Mesenteric fat pad (tissue), 1 donor: ENCODE measurements around the gene ARHGAP25. TPM values are rescaled to one million over a fixed set of nuclear protein-coding genes. Genes with fewer than 3 reads are reported as not detected.

Experiments used
- DNase-seq: peaks from one replicate; pipeline ENCODE4 v3.0.0-alpha.2; 2020; ENCODE audit warnings: low spot score
- total RNA-seq: library from RNA; stranded (reverse); fragmentation: NEBNext Ultra II Directional; extraction: Animal tissue kit (Norgen Biotek cat#: 25700); gene quantifications from one replicate; pipeline ENCODE4 v1.2.1, GENCODE V29; 2021
- donor health status: DM: yes; HTN: yes; CAD: no.

The ARHGAP25 gene
- total RNA-seq, 1 donor from 2014 or later, result 15.6 TPM

DNA sequence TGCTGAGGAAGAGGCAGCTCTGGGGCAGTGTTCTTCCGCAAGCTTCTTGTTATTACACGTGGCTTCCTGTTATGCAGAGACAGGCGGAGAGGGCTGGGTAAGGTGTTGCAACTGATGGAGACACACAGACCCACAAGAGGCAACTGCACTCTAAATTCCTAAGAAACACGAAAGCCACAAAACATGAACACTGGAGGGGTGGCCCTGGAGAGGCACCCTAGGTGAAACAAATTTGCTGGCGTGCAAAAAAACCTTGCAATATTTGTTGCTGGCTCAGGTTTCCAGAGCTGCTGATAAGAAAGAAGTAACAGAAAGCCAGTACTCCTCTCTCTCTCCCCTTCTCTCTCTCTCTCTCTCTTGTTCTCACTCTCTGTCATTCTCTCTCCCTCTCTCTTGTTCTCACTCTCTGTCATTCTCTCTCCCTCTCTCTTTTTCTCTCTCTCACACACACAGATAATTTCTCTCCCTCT is 31.8 kb downstream of the ARHGAP25 start:
- no peak for DNase-seq

DNA sequence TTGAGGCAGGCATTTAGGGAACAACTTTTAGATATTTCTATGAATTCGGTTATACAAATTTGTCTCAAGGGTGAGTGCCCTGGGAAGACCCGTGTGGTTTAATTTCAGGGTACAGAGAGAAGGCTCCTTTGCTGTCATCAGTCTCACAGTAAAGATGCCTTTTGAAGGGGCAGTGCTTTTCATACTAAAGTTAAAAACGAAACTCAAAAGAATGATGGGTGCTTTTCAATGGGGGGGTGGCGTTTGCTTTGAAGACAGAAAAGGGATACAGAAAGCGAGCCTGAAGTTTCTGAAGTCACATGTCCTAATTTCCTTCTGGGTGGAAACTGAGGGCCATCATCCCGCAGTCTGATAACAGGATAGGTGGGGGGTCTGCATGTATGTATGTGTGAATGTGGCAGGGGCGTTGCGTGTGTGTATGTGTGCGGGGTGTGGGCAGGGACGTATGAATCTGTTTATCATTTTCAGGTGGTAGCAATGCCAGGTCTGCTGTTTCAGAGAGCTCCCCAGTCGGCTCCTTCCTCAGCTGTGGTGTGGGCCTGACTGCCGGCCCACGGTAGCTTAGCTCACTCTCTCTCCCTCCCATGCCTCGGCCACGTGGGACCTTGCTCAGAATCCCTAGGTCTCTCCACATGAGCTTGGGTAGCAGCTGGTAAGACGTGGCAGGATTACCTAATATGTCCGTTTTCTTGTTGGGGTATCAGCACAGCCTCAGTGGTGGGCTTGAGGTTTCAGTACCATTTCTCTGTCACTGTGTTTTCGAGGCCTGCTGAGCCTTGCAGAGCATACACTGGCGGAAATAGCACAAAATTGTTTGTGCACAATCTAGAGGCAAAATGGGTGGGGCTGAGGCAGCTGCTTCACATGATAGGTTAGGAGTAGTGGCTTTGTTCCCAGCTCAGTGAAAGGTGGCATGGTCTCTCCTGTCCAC is 32.7 kb downstream of the ARHGAP25 start:
- no peak for DNase-seq

DNA sequence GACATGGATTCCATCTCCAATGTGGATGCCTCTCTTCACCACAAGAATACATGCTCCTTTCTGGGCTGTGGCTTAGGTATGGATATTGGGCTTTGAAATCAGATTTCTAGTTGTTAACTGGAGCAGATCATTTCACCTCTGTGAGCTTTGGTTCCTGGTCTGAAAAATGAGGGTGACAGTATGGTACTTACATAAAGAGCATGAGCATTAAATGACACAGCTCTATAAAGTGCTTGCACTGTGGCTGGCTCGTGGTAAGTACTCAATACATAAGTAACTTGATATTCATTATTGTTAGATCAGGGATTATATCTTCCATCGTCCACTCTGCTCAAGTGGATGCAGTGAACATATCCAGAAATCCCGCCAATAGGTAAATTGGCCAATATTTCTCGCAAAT is 33.4 kb downstream of the ARHGAP25 start:
- no peak for DNase-seq

DNA sequence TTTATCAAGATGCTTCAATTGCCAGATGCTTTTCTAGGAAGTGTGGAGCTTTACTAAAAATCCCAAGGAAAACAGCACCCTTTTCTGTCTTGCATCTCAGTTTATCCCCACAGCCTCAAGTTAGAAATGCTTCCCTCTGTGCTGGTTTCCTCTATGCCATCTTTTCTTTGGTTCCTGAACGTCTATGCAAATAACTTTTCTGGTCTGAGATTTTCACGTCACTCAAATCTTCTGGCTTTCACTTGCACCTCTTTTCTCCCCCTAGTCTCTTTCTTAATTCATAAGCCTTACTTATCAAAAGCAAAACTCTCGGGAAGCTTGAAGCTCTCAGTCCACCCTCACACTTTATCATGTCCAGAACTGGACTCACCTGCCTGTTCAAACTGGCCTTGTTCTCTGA is 33.9 kb downstream of the ARHGAP25 start:
- DNase-seq, result no peak

DNA sequence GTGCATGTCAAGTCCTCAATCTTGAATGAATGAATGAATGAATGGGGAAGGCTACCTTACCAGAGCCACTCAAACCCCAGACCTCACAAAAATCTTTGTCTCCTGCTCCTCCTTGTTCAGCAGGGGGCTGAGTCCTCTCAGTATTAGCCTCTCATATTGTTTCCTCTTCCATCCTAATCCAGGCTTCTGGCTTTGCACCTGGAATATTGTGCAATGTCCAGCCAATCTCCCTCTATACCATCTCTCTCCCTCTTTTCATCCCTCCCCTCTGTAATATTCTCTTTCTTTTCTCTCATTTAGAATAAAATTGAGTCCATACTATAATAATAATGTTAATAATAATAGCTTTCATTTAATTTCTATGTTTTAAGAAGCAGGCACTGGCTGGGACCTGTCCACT is 34.3 kb downstream of the ARHGAP25 start:
- no peak for DNase-seq

DNA sequence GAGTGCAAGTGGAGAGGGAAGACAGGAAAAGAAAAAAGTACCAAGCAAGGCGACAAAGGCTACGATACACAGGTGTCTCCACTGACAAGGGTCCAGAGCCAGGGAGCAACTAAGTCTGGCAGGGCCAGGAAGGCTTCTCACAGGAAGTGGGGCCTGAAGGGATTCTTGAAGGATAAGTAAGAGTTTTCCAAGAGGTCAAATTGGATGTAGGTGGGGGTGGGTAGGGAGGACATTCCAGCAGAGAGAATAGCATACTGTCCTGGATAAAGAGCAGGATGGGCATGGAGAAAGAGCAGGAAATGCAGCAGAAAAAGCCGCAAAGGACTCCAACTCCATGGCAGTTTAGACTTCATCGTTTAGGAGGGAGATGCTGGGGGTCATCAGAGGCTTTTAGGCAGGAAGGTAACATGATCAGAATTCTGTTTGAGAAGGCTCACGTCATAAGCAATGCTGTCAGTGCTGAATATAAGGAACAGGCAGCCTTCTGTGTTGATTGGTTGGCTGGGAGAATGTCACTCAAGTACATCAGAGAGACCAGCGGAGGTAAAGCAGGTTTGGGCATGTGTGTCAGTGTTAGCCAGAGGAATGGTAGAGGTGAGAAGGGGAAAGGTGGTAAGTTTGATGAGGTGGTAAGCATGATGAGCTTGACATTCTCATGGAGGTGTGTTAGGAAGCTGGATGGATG is 35.1 kb downstream of the ARHGAP25 start:
- DNase-seq, result no peak

DNA sequence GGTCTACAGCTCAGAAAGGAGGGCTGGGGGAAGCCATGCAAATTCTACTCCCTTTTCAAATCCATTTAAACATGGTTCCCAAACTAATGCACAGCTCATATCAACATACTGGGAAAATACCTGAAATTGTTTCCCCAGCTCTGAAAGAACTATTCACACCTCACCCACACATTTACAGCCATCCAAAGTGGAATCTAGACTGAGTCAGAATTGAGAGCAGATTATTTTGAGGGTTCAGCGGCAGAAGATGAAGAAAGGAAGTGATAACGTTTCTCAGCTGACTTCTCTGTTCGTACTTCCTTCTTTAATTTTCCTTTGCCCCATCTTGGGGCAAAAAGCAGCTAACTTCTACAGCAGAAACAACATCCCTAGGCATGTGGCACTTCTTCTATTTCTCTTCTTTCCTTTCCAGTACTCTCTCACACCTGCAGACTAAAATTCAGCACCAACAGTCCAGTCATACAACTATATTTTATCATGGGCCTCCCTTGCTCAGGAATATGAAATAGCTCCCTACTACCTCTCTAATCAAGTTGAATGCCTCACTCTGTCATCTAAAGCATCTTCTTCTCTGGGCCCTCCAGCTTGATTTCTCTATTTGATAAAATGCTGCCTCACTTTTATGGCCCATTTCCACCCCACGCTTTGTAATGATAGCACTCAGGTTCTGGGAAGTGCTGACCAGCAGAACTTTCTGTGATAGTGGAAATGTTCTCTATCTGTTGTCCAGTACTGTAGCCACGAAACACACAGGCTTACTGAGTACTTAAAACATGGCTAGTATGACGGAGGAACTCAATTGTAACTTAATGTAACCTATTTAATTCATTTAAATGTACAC is 35.9 kb downstream of the ARHGAP25 start:
- DNase-seq, result no peak

DNA sequence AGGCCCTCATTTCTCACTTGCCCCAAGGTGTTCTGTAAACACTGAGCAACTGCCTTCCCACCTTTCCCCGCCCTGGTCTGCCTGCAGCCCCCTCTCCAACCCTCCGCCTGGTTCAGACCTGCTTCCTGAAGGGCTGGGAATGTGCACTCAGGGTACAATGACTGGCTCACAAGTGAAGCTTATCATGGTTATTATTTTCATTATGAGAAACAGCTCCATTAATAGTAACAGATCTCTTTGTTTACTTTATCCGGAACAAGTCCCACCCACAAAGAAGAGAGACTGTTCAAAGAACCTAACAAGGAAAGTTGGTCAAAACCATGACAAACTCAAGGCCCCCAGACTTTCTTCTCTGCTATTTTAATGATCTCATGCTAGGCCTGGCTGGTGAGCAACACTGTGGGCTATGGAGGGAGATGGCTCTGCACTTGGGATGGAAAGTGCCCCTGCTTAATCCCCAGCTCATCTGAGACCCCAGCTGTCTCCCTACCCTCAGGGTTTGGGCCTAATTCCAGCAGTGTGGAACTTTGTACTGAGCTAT is 36.7 kb downstream of the ARHGAP25 start:
- DNase-seq, result no peak

DNA sequence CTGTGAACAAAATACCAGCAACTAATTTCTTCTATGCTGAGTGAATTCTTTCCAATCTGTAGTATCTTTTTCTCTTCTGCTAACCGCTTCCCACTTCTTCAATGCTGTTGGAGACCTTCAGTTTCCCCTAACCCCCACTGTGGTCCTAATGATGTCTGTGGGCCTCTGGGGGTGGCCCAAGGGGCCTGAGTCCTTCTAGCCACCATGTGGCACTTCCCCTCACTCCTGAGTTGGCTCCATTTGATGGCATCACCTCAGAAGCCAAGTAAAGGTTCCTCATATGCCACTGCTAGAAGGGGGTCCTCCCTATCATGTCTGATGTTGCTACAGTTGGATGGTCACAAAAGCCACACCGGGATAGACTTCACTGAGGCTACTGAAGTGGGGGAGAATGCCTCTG is 37.5 kb downstream of the ARHGAP25 start:
- no peak for DNase-seq

DNA sequence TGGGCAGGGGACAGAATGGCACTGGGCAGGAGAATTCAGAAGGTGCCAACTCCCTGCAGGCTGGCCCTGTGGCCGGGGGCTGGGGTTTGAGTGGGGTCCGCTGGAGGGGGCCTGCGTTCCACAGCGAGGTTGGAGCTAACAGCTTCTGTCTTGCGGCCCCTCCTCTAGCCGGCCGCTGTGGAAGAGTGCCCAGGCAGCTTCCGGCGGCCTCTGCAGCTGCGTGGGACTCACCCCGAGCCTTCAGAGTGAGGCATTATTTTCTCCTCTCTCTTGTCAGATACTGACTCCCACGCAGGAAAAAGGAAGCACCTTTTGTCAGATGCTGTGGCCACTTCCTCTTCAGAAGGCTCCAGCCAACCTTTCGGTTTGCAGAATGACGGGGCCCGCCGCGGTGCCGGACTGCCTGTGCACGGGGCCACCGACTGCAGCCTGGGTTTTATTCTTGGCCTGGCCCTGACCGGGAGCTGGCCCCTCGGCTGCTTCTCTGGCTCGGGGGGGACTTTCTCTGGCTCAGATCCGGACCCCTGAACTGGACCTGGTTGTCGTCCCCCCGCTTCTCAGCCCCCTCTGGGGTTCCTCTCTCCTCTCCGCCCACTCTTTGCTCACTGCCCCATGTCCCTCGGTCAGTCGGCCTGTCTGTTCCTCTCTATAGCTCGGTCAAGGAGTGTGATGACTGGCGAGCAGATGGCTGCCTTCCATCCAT is 40.1 kb downstream of the ARHGAP25 start:
- DNase-seq, result peak; percentile 92

DNA sequence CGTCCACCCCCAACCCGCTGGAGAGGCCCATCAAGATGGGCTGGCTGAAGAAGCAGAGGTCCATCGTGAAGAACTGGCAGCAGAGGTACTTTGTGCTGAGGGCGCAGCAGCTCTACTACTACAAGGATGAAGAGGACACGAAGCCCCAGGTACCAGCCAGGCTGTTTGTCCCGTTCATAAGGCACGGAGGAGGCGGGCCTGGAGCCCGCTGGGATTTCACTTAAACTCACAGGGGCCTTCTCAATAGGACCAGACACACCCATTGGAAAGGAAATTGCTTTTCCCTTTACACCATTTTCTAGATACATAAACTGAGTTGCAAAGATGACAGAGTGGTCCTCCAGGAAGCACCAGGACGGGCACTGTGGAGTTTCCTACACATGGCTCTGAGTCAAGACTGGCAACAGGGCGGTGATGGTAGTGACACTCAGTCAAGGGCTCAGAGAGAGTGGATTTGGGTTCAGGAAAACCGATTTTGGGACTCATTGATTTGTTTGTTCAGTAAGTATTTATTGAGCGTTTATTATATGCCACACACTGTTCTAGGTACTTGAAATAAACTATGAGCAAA is 40.7 kb downstream of the ARHGAP25 start:
- no peak for DNase-seq

DNA sequence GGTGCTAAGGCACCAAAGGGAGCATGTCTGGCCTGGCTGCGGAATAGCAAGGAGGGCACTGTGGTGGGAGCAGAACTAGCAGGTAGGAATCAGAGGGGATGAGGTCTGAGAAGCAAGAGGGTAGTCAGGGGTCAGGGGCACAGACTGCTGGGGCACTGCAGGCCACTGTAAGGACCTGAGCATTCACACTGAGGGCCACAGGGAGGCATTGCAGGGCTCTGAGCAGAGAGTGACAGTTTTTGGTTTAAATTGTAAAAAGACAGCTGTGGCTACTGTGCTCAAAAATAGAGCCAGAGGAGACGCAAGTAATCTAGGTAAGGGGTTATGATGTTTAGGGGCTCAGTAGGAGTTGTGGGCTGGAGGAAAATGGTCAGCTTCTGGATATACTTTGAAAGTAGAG is 41.5 kb downstream of the ARHGAP25 start:
- no peak for DNase-seq

DNA sequence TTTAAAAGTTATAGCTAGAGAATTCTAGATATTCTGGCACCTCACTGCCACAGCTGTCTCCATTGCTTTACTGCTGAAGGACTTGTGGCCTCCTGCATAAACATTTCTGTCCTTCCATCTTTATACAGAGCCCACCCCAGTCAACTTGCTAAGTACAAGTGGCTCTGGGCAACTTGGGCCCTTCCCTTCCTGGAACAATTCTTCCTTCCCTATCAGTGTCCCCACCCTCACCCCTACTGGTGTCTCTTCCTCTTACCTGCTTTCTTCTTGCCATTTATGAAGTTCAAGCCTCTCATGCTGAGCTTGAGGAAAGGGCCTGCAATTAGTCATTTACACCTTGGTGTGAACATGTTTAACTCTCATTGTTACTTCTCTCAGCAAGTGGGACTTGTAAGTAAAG is 45.0 kb downstream of the ARHGAP25 start:
- no peak for DNase-seq

DNA sequence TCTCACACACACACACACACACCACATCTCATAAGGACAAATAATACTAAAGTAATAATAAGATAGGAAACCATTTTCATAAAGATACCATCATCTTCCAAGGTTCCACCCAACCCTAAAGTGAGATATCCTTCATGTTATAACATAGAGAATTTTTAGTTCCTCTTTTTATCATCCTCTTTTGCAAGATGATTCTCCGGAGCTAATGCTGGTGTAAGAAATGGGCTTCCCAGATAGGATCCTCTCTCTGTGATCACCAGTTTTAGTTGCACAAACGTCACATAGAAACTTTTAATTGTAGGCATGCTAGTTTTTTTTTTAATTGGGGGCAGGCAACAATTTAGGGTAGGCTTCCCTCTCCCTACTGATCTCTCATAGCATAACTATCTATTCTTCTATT is 49.6 kb downstream of the ARHGAP25 start:
- DNase-seq, result no peak

DNA sequence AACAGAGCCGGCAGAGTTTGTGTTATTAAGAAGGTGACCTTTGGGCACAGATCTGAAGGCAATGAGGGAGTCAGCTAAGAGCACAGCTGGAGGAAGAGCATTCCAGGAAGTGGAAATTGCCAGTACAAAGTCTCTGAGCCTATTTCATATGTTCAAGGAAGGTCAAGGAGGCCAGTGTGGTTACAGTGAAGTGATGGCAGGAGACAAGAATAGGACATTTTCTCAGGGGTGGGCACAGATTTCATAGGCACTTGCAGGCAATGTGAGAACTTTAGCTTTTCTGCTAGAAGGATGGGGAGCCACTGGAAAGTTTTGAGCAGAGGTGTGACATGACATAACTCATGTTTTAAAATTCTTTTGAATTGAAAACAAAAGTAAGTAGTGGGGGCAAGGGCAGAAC is 50.3 kb downstream of the ARHGAP25 start:
- DNase-seq, result no peak

DNA sequence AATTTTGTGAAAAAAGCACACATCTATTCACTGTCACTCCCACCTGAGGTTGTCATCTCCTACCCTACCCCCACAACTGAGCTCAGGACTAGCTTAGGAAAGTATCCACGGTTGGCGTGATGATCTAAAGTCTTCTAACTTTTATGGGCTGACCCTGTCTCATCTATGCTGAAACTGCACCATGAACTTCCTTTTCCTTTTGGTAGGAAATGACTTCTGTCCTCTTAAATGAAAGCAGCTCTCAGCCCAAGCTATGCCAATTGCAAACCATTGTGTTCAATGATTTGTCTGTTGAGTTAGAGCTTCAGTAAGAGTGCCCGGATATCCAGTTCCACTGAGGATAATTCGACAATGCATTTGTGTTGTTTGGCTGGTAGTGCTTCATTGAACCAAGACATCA is 52.7 kb downstream of the ARHGAP25 start:
- no peak for DNase-seq

DNA sequence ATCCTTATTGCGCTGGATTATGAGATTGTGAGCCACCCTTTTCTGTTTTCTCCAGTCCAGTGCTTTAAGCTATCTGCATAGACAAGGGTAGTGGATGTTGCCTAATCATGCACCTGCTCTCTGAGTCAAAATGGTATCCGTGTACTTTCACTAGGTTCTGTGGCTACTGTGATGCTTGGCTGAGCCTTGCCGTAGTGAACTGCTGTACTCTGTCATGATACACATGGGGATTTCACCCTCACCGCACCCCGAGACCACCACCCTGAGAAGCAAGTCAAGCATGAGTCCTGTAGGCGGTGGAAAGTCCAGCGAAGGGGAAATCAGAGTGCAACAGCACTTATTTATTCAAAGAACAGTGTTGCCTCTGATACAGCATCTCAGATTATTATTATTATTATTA is 55.0 kb downstream of the ARHGAP25 start:
- DNase-seq, result no peak

DNA sequence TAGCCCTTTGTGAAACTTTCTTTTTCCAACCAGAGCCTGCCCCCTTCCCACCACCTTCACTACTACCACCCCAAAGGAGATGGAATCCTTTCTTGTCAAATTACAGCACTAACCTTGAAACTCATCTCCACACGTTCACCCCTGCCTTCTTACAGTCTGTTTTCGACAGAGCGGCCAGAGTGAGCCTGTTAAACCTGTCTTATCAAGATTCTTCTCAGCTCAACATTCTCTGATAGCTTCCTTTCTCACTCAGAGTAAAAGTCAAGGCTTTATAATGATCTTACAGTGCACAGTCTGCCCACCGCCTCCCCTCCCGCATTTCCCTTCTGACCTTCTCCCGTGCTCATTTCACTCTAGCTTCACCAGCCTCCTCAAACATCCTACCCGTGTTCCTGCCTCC is 56.0 kb downstream of the ARHGAP25 start:
- no peak for DNase-seq

DNA sequence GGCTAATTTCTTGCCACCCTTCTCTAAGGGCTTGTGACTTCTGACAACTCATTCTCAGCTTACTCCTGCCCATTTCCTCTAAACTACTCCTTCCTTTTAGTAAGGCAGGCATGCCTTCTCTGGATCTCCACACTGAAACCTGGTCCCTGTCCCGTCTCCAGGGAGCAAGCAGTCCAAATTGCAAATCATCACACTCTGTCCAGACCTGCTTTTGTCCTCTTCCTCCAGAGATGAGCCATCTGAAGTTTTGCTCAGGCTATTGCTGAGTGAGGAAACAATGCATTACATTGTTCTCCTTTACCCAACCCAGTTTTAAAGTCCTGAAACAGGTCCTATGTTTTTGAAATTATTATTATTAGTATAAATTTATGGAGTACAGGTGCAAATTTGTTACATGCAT is 57.3 kb downstream of the ARHGAP25 start:
- DNase-seq, result no peak

DNA sequence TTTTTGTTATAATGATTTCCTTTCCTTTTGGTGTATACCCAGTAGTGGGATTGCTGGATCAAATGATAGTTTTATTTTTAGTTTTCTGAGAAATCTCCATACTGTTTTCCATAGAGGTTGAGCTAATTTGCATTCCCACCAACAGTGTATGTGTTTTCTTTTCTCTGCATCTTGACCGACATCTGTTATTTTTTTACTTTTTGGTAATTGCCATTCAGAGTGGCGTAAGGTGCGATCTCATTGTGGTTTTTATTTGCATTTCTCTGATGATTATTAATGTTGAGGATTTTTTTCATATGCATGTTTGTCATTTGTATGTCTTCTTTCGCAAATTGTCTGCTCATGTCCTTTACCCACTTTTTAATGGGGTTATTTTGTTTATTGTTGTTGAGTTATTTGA is 58.1 kb downstream of the ARHGAP25 start:
- no peak for DNase-seq
